A549 (cell line): ENCODE data around the gene NUDCD3.

Experiments
- BCL3 ChIP-seq: fragments of >200 bp; sonication (Bioruptor Twin); formaldehyde crosslinking; IDR thresholded peaks from 3 replicates; pipeline ENCODE4 v1.6.1; 2016
- E2F6 ChIP-seq: IDR thresholded peaks from 2 replicates; pipeline ENCODE4 v1.6.1; 2012; ENCODE audit warnings: low read depth, borderline replicate concordance
- EP300 ChIP-seq, 2 experiments: fragments of >200 bp; sonication (Bioruptor Twin); formaldehyde crosslinking; IDR thresholded peaks; 2 replicates in 1 of 2; 3 replicates in 1 of 2; pipeline ENCODE4 v1.6.1; 2016 to 2017
- MAZ ChIP-seq: fragments of 150-350 bp; IDR thresholded peaks from 2 replicates; pipeline ENCODE4 v1.6.1; 2014; ENCODE audit warnings: antibody characterized with exemption, low read depth, low read length, borderline replicate concordance
- REST ChIP-seq: fragments of 200-600 bp; sonication (generic); IDR thresholded peaks from 2 replicates; pipeline ENCODE4 v1.6.1; 2016; ENCODE audit warnings: antibody characterized with exemption, mild to moderate bottlenecking, moderate library complexity
- USF2 ChIP-seq: fragments of 450-650 bp; IDR thresholded peaks from 2 replicates; pipeline ENCODE4 v1.6.1; 2014; ENCODE audit warnings: antibody characterized with exemption

- TF ChIP-seq MAZ (no peak), USF2 (no peak), REST (no peak), EP300 (IDR thresholded peaks at IDR 0.05) (no peak), E2F6 (no peak), BCL3 (no peak)
These were observed 20.8 kb upstream of the NUDCD3 start for GRCh38 chr7:44511236-44511635.
